Liver (tissue), 9 donors: ENCODE data around the gene ADORA2A. TPM values are rescaled to one million over a fixed set of nuclear protein-coding genes. Genes with fewer than 3 reads are reported as not detected.
A peak's percentile ranks its signal among the peaks of the same experiment; 100 is the strongest.

ENCODE experiments used
- DNase-seq: peaks from one replicate; pipeline ENCODE4 v3.0.0-alpha.2; 2017; ENCODE audit warnings: low spot score
- H3K27ac ChIP-seq, 2 donors: one replicate each; pipeline ENCODE4 v1.7.0; 2013; ENCODE audit warnings: inconsistent platforms in 2 of 2, low read length in 2 of 2, control low read depth in 1 of 2, low read depth in 1 of 2, mild to moderate bottlenecking in 1 of 2
- H3K27me3 ChIP-seq, 4 donors: one replicate each; pipeline versions ENCODE4 v1.6.1 to v1.7.0; 2013; ENCODE audit warnings: low read length in 3 of 4, inconsistent platforms in 1 of 4, mild to moderate bottlenecking in 1 of 4, moderate library complexity in 1 of 4; ENCODE audit not compliant: control insufficient read depth in 4 of 4, insufficient read depth in 4 of 4
- H3K36me3 ChIP-seq, 4 donors: one replicate each; pipeline versions ENCODE4 v1.6.1 to v1.7.0; 2013; ENCODE audit warnings: low read length in 3 of 4, mild to moderate bottlenecking in 3 of 4, low read depth in 1 of 4, moderate library complexity in 1 of 4; ENCODE audit not compliant: control insufficient read depth in 4 of 4, insufficient read depth in 3 of 4
- H3K4me1 ChIP-seq, 4 donors: one replicate each; pipeline versions ENCODE4 v1.6.1 to v1.7.0; 2013; ENCODE audit warnings: low read length in 3 of 4, mild to moderate bottlenecking in 3 of 4, moderate library complexity in 1 of 4; ENCODE audit not compliant: control insufficient read depth in 4 of 4, insufficient read depth in 4 of 4
- H3K4me3 ChIP-seq, 3 donors: one replicate each; pipeline versions ENCODE4 v1.6.1 to v1.7.0; 2013; ENCODE audit warnings: low read length in 3 of 3, control low read depth in 1 of 3, low read depth in 1 of 3, mild to moderate bottlenecking in 1 of 3
- H3K9ac ChIP-seq, 2 donors: one replicate each; pipeline ENCODE4 v1.7.0; 2013; ENCODE audit warnings: low read length in 2 of 2, mild to moderate bottlenecking in 2 of 2, moderate library complexity in 2 of 2, control low read depth in 1 of 2, low read depth in 1 of 2
- H3K9me3 ChIP-seq, 4 donors: one replicate each; pipeline versions ENCODE4 v1.6.1 to v1.7.0; 2013; ENCODE audit warnings: low read length in 3 of 4; ENCODE audit not compliant: control insufficient read depth in 4 of 4
- ATF3 ChIP-seq: IDR thresholded peaks from 2 replicates; pipeline ENCODE4 v1.6.1; 2016; ENCODE audit warnings: antibody characterized with exemption
- CTCF ChIP-seq: fragments of 150-350 bp; IDR thresholded peaks from 2 replicates; pipeline ENCODE4 v1.5.1; 2017; ENCODE audit warnings: improper control_type of control experiment, low read depth, low read length; ENCODE audit not compliant: missing input control
- EGR1 ChIP-seq, 2 donors: IDR thresholded peaks; 2 replicates each; pipeline ENCODE4 v1.6.1; 2016 to 2018; ENCODE audit warnings: antibody characterized with exemption in 2 of 2, low read depth in 2 of 2
- FOXA1 ChIP-seq: IDR thresholded peaks from 2 replicates; pipeline ENCODE4 v1.6.1; 2016; ENCODE audit warnings: antibody characterized with exemption
- FOXA2 ChIP-seq: IDR thresholded peaks from 2 replicates; pipeline ENCODE4 v1.6.1; 2016; ENCODE audit warnings: antibody characterized with exemption
- GABPA ChIP-seq, 2 donors: IDR thresholded peaks in 1 of 2; conservative IDR thresholded peaks in 1 of 2; 2 replicates each; pipeline ENCODE4 v1.6.1; 2016; ENCODE audit warnings: antibody characterized with exemption in 2 of 2, mild to moderate bottlenecking in 1 of 2, moderate library complexity in 1 of 2
- HNF4A ChIP-seq, 2 donors: conservative IDR thresholded peaks; 2 replicates each; pipeline ENCODE4 v1.6.1; 2016; ENCODE audit warnings: antibody characterized with exemption in 2 of 2, mild to moderate bottlenecking in 2 of 2
- HNF4G ChIP-seq: IDR thresholded peaks from 2 replicates; pipeline ENCODE4 v1.6.1; 2016; ENCODE audit warnings: antibody characterized with exemption
- JUND ChIP-seq, 2 donors: IDR thresholded peaks; 2 replicates each; pipeline ENCODE4 v1.6.1; 2016; ENCODE audit warnings: antibody characterized with exemption in 2 of 2
- MAX ChIP-seq: IDR thresholded peaks from 2 replicates; pipeline ENCODE4 v1.6.1; 2016; ENCODE audit warnings: antibody characterized with exemption
- NR2F2 ChIP-seq: IDR thresholded peaks from 2 replicates; pipeline ENCODE4 v1.6.1; 2016; ENCODE audit warnings: antibody characterized with exemption
- RAD21 ChIP-seq, 2 donors: IDR thresholded peaks; 2 replicates each; pipeline ENCODE4 v1.6.1; 2016; ENCODE audit warnings: antibody characterized with exemption in 2 of 2, mild to moderate bottlenecking in 2 of 2
- REST ChIP-seq: IDR thresholded peaks from 2 replicates; pipeline ENCODE4 v1.6.1; 2016; ENCODE audit warnings: antibody characterized with exemption, mild to moderate bottlenecking
- RXRA ChIP-seq, 2 donors: IDR thresholded peaks; 2 replicates each; pipeline ENCODE4 v1.6.1; 2017 to 2018; ENCODE audit warnings: antibody characterized with exemption in 2 of 2, mild to moderate bottlenecking in 1 of 2
- SP1 ChIP-seq: IDR thresholded peaks from 2 replicates; pipeline ENCODE4 v1.6.1; 2018; ENCODE audit warnings: antibody characterized with exemption, mild to moderate bottlenecking
- TAF1 ChIP-seq: conservative IDR thresholded peaks from 2 replicates; pipeline ENCODE4 v1.6.1; 2016; ENCODE audit warnings: antibody characterized with exemption, mild to moderate bottlenecking
- YY1 ChIP-seq: IDR thresholded peaks from 2 replicates; pipeline ENCODE4 v1.6.1; 2016; ENCODE audit warnings: antibody characterized with exemption, mild to moderate bottlenecking
- ZBTB33 ChIP-seq: IDR thresholded peaks from 2 replicates; pipeline ENCODE4 v1.6.1; 2016; ENCODE audit warnings: antibody characterized with exemption
- WGBS: extraction: QIAGEN DNeasy Blood & Tissue Kit; methylation state at CpG from one replicate; pipeline ENCODE4 v1.1.7; 2013; 5-methylcytosine and 5-hydroxymethylcytosine counted together
- polyA plus RNA-seq, 2 donors: library from polyadenylated mRNA; stranded (reverse) in 1 of 2; unstranded in 1 of 2; fragments of 200-250 nt in 1 of 2; fragments of >200 nt in 1 of 2; fragmentation: Nextera tagmentation in 1 of 2; extraction: Ambion mirVana in 1 of 2; gene quantifications; one replicate each; pipeline versions ENCODE4 v1.2.1 to v1.2.3, GENCODE V29; 2013 to 2015
- total RNA-seq, 2 donors: library from RNA; depleted of rRNA; stranded (reverse); fragments of >200 nt; gene quantifications; one replicate each; pipeline ENCODE4 v1.2.3, GENCODE V29; 2014
- donor health status: healthy.
- donor health status: healthy.
- donor health status: healthy.
- donor health status: healthy.
- donor health status: healthy.

Gene ADORA2A
- total and polyA plus RNA-seq, 4 donors = 3.4 to 5.4 (median 3.9) TPM

- Histone ChIP-seq H3K9ac (no peak overlapping the region), H3K4me1 (no peaks in the 10 kb centered on the region), H3K9me3 (no peaks in the 10 kb centered on the region), H3K27ac (peak overlapping the region in 1 of 2 donors; percentile 47), H3K27me3 (no peaks in the 10 kb centered on the region), H3K4me3 (no peak overlapping the region), H3K36me3 (peaks cover 0 to 46% (median 22%) of the 10 kb centered on the region in 4 donors)
- 76% methylated on average over 18 of the region's 18 CpGs for WGBS
- DNase-seq = no peak
- peak; percentile 9 to 35 for TF ChIP-seq RXRA (IDR thresholded peaks at IDR 0.05)
- no peak for TF ChIP-seq FOXA2
- peak; percentile 14 for TF ChIP-seq NR2F2
Measured at GRCh38 chr22:24413736-24414385, 13.5 kb upstream of the ADORA2A start.

- no peak for TF ChIP-seq HNF4G
- TF ChIP-seq YY1 = no peak
- TF ChIP-seq GABPA (IDR thresholded peaks at IDR 0.05 in 1 of 2, conservative IDR thresholded peaks at IDR 0.05 in 1 of 2) = no peak
- no peak for TF ChIP-seq JUND (IDR thresholded peaks at IDR 0.05)
- TF ChIP-seq FOXA2 = no peak
- TF ChIP-seq CTCF = no peak
- TF ChIP-seq TAF1 = no peak
- TF ChIP-seq RXRA (IDR thresholded peaks at IDR 0.05) = no peak
- no peak for TF ChIP-seq MAX
- no peak for TF ChIP-seq REST
- TF ChIP-seq ZBTB33 = no peak
- TF ChIP-seq FOXA1 = no peak
- no peak for TF ChIP-seq NR2F2
- TF ChIP-seq EGR1 (IDR thresholded peaks at IDR 0.05; ENCODE audit: low read depth in 2 of 2) = no peak
- TF ChIP-seq HNF4A (conservative IDR thresholded peaks at IDR 0.05) = no peak
- TF ChIP-seq SP1 = no peak
- TF ChIP-seq RAD21 (IDR thresholded peaks at IDR 0.05) = no peak
- no peak for TF ChIP-seq ATF3
- Histone ChIP-seq H3K9me3 (no peaks in the 10 kb centered on the region), H3K4me3 (no peak overlapping the region), H3K27me3 (no peaks in the 10 kb centered on the region), H3K9ac (no peak overlapping the region), H3K4me1 (peaks cover 0 to under 1% (median 0%) of the 10 kb centered on the region in 4 donors), H3K36me3 (peaks cover 0 to 46% (median 22%) of the 10 kb centered on the region in 4 donors), H3K27ac (peak overlapping the region in 1 of 2 donors; percentile 47)
- DNase-seq = no peak
- WGBS = 83% methylated on average over 21 of the region's 21 CpGs
Measured at GRCh38 chr22:24414523-24414922, 12.9 kb upstream of the ADORA2A start.
